Activated T-cell treated with anti-CD3 and anti-CD28 coated beads for 48 hours (primary cell): Measurements from ENCODE around the gene TRAFD1.

Source experiments
- DNase-seq: peaks from one replicate; pipeline ENCODE4 v3.0.0-alpha.2; 2020; ENCODE audit warnings: low read depth

The TRAFD1 gene

GRCh38 chr12:112175361-112176155 is 50.2 kb downstream of the TRAFD1 start:
- DNase-seq, result no peak

DNA sequence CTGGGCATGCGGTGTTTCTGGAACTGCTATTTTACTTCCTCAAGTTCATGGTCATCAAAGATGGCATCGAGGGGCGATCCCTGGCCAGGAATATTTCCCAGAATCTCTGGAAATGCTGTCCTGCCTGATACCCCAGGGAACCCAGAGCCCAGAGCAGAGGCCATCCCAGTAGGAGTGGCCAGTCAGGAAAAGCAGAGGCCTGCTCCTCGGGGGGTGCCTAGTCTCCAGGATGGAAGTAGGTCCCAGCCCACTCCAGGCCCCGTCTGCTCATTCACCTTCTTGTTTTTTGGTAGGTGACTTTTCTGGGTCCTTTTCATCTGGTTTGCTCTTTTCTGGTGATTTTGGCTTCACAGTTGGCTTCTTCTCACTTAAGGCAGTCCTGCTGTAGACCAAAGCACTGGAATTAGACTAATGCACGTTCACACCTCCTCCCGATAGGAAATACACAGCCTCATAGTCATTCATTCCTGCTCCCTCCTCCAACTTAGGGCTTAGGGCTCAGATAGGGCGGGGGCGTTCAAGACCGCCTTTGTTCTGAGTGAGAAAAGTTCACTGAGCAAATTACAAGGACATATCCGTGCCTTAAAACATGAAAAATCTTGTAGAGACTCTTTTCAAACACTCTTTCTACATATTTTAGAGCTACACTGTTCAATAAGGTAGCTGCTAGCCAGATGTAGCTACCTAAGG is 51.1 kb downstream of the TRAFD1 start:
- DNase-seq, result no peak

DNA sequence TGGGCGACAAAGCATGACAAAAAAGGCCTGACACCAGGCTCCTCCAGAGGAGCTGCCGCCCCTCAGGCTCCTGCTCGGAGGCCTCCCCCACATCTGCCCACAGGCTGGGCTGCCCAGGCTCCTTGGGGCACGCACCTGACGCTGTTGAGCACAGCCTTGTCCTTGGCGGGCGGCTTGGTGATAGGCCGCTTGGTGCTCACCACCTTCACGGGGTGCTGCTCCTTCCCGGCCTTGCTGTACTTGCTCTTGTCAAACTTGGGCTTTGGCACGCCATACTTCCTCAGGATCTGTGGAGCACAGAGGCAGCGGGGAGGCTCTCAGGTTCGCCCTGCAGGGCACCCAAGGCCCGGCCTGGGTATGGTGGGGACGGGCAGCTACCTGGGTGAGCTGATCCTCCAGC is 53.4 kb downstream of the TRAFD1 start:
- no peak for DNase-seq

GRCh38 chr12:112179341-112179740 is 54.0 kb downstream of the TRAFD1 start:
- no peak for DNase-seq

- no peak for DNase-seq
Observed at GRCh38 chr12:112179916-112180315, 54.6 kb downstream of the TRAFD1 start.

GRCh38 chr12:112180422-112180821 is 55.1 kb downstream of the TRAFD1 start:
- no peak for DNase-seq

- no peak for DNase-seq
Observed at GRCh38 chr12:112182499-112182898, 57.1 kb downstream of the TRAFD1 start.

- DNase-seq, result peak; percentile 21
Observed at GRCh38 chr12:112183141-112184021, 58.0 kb downstream of the TRAFD1 start.

DNA sequence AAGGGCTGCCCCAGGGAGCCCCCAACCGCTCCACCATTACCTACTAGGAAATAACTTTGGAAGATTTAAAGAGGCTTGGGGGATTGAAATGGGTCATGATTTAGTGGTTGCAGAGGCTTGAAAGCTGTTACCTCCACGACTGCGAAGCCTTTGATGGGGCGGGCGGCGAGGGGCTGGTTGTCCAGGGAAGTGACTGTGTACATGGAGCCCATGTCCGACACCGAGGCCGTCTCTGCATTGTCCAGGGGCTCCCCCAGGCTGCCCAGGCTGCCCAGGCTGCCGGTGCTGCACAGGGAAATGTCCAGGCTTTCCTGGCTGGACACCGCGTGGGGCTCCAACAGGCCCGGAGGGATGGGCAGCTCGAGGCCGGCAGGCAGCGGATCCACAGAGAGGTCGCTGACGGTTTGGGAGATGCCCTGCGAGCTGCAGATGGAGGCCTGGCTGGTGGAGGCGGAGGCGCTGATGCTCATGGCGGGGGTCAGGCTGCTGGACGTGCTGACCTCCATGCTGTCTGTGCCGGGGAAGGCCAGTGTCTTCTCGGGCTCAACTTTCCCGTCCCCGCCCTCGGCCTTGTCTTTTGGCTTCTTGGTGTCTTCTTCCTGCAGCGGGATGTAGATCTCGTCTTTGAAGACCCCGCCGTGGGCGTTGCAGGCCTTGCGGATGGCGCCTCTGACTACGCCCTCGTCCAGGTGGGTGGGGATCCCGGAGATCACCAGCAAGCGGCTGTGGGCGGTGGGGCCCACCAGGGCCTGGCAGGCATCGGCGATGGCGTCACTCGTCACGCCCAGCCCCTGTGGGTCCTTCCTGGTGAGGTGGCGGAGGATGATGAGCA is 58.9 kb downstream of the TRAFD1 start:
- DNase-seq, result no peak

GRCh38 chr12:112185093-112185923 is 59.9 kb downstream of the TRAFD1 start:
- no peak for DNase-seq

DNA sequence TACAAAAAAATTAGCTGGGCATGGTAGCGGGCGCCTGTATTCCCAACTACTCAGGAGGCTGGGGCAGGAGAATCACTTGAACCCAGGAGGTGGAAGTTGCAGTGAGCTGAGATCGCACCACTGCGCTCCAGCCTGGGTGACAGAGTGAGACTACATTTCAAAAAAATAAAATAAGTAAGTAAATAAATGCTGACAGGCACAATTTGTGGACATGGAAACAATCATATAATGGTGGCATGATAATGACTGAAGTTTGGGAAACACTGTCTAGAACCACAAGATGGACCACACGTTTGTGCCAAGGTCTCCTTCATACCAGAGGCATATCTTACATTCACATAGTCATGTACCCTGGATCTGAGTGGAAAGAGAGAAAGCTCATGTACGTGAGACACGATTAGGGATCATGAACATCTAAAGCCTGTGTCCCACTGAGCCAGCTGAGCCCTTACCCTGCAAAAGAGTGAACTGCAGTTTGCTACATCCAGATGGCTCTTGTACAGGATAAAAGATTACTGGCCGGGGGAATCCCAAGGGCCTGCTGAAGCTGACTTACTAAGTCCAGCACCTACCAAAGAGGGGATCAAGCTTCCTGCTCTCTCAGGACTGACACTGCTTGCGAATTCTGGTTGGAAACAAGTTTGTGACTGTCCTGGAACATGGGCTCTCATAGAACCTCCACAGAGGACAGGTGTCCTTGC is 62.9 kb downstream of the TRAFD1 start:
- no peak for DNase-seq

DNA sequence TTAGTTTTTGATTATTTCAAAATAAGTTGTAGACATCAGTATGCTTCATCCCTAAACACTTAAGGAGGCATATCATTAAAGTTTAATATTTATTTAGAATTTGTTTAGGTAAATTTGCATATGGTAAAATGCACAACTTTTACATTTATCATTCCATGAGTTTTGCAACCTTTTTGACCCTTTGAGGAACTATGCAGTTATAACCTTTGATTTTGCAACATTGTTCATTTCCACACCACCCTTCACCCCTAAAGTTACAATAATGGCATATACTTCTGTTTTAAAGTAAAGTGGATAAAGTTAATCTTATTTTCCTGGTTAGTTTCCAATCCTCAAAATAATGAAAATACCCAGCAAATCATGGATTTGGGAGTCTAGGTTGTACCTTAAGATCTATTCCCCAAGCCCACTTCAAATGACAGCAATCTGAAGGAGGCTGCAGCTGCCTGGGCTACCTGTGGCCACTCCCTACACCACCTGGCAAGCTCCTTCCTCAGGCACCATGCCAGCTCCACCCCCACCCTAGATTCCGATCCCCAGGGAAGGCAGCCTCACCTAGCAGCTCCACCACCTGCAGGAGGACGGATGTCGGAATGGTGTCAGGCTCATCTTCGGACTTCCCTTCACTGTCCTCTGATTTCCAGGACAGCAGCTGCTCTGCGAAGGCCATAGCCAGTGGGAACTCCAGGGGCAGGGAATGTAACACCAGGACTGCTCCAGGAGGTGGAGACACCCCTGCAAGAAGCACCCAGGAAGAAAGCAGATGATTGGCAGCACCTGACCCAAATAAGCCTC is 65.1 kb downstream of the TRAFD1 start:
- no peak for DNase-seq

DNA sequence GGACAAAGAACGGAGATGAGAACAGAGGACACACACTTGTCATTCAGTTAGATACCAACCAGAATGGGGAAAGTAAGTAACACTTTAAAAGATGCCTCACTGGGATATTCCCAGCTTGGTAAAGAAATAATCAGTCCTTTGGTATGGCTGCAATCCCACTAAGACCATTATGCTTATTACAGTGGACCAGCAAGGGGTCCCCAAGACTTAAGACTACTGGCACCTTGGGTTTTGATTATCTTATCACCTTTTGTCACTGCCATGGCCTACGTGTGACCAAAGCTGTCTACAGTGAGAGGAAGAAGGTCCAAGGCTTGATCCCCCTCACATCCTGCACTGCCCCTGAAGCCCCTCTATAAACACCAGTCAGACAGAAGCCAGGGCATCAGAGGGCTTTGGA is 65.8 kb downstream of the TRAFD1 start:
- no peak for DNase-seq

GRCh38 chr12:112191840-112192321 is 66.5 kb downstream of the TRAFD1 start:
- DNase-seq, result no peak

GRCh38 chr12:112192475-112192874 is 67.1 kb downstream of the TRAFD1 start:
- DNase-seq, result no peak

- no peak for DNase-seq
Observed at GRCh38 chr12:112194601-112195247, 69.4 kb downstream of the TRAFD1 start.

DNA sequence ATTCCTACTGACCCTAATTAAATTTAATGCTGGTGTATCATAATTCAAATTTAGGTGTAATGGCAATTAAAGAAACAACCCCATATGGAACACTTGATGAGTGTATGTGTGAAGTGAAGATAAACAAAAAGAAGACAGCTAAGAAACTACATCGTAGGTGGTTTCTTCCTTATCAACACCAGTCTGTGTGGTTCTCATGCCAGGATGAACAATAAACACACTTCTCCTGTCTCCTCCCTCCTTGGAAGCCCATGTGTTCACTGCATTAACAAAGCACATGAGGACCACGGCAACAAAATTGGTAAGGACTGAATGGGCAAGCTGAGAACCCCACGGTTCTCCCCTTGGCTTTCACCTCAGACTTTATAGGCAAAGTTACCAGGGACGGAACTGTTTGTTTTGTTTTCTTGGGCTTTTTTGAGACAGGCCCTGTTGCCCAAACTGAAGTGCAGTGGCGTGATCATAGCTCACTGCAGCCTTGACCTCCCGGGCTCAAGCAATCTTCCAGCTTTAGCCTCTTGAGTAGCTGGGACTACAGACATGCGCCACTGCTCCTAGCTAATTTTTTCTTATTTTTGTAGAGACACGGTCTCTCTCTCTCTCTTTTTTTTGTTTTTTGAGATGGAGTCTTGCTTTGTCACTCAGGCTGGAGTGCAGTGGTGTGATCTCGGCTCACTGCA is 71.0 kb downstream of the TRAFD1 start:
- DNase-seq, result no peak

DNA sequence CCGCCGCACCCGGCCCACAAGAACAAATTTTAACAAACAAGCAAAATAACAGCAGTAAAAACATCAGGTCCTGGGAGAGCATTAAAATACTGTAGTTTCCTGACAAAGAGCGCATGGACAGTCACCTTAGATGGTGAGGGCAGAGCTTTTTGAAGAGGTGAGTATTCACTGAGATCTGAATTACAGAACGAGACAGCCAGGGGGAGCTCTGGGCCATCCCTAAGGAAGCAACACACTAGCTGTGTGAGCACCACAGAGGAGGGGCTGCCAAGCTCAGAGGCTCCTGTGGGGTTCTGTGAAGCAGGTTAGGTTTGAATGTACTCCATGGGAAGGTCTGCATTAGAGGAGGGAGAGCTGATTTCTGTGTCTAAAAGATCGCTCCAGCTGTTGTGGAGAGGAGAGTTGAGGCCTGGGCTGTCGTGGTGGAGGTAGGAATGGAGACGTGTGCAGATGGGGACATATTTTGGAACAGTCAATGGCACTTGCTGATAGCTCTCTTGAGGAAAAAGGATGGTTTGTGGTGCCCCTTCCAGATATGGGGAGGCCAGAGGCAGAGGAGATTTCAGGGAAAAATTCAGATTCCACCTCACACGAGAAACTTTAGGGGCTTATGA is 72.9 kb downstream of the TRAFD1 start:
- peak; percentile 33 for DNase-seq
